GM10266 (cell line): ENCODE results near the gene CCM2.
A peak's percentile ranks its signal among the peaks of the same experiment; 100 is the strongest.
"Not testable (repeated sequence)": the region's sequence is repeated elsewhere in the genome, so short reads cannot be mapped to it uniquely, and the experiment has no call there.

Experiments used
- DNase-seq: peaks from one replicate; pipeline ENCODE4 v3.0.0; 2012; ENCODE audit errors: extremely low spot score
- TF ChIP-seq, protein P1 (sequence below): IDR thresholded peaks from 2 replicates; pipeline ENCODE4 v1.5.1; 2012; ENCODE audit warnings: mild to moderate bottlenecking, low read depth; ENCODE audit not compliant: control insufficient read depth, insufficient read depth; ENCODE audit errors: missing control alignments

The CCM2 gene

DNA sequence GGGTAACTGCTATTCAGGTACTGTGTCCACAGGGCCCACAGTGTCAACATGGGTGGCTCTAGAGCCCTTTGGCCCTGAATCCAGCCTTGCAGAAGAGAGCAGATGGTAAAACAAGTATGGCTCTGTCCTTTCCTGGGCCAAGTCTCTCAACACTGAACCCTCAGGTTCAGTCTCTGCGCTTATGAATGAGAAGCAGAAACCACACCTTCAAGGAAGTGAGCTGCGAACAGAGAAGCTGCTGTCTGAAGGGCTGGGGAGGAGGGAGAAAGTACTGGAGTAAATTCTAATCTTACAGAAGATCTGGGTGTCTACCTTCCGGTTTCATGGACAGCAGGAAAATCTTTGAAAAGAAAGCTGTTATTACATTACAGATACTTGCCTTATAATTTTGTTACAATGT lies 107.4 kb downstream of the CCM2 start:
- no peak for DNase-seq
- TF ChIP-seq, protein P1, sequence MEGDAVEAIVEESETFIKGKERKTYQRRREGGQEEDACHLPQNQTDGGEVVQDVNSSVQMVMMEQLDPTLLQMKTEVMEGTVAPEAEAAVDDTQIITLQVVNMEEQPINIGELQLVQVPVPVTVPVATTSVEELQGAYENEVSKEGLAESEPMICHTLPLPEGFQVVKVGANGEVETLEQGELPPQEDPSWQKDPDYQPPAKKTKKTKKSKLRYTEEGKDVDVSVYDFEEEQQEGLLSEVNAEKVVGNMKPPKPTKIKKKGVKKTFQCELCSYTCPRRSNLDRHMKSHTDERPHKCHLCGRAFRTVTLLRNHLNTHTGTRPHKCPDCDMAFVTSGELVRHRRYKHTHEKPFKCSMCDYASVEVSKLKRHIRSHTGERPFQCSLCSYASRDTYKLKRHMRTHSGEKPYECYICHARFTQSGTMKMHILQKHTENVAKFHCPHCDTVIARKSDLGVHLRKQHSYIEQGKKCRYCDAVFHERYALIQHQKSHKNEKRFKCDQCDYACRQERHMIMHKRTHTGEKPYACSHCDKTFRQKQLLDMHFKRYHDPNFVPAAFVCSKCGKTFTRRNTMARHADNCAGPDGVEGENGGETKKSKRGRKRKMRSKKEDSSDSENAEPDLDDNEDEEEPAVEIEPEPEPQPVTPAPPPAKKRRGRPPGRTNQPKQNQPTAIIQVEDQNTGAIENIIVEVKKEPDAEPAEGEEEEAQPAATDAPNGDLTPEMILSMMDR: no peak

DNA sequence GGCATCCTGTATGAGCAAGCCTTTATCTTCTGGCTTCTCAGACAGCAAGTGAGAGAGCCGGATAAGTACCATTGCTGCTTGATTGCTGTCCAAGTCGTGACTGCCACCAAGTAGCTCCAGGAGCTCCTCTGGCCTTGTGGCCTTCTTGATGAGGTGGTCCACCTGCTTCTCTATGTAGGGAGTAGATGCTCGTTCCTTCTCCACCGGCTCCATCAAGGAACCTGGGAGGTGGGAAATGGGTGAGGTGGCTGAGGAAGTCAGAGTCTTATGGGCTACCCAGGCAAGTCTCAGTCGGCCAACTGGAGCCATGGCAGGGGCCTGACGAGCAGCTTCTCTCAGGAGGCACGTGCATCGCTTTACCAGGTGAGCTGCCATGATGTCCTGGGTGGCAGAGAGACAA lies 108.9 kb downstream of the CCM2 start:
- TF ChIP-seq, protein P1: no peak
- no peak for DNase-seq

DNA sequence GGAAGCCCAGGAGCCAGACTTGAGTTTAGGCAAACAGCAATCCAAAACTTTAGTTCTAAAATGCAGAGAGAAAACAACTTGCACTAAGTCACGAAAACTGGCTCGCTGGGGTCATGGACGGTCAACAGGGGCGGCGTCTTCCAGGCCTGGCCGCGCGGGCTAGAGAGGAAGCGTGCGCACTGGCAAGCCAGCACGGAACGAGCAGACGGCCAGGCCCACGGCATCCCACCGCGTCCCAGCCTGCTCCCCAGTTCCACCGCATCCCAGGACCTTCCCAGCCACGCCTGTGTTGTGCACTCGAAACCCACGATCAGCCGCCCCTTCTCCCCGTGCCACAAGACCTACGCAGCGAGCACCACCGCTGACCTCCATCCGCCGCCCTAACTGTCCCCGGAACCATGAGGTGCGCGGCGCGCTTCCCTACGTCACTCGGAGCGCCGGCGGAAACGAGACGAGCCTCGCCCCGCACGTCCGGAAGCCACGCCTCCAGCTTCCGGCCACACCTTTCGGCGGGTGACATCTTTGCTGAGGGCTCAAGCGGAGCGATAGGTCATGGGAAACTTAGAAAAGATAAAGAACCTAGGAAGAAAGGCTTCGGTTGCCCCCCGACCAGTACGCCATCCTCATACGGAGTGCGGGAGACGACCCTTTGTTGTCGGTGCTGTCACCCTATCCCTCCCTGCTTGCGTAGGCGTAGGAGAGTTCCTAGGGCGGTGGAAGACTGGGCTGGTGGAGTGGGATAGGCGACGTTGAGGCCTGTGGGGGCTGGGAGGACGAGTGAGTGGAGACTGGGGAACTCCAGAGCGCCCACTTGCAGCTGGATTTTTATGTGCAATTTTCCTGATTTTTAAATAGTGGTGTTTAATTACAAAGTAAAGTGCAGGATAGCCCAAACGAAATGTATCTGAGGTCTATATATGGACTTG lies 111.6 kb downstream of the CCM2 start, which contains the start of gene TBRG4:
TBRG4 (minus strand) TSS at position 400 of the 926 bp plus-strand sequence. CDS start 2,460 bp downstream, outside the sequence.
- TF ChIP-seq, protein P1: peak; percentile 30
- peak; percentile 91 for DNase-seq

DNA sequence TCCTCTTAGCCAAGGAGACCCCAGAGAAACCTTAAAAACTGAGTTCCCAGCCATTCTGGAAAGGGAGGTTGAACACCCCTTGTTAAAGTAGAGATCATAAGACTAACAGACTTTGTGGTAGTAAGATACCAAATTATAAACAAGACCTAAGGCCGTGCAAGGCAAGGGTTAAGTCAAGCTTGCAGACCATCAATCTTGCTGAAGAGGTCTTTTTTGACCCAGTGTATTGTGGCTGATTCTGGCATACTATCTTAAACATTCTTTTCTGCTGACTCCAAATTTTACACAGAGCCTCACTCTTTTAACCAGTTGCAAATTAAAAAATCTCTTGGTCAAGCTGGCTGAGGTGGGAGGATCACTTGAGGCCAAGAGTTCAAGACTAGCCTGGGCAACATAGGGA lies 112.6 kb downstream of the CCM2 start:
- TF ChIP-seq, protein P1: no peak

DNA sequence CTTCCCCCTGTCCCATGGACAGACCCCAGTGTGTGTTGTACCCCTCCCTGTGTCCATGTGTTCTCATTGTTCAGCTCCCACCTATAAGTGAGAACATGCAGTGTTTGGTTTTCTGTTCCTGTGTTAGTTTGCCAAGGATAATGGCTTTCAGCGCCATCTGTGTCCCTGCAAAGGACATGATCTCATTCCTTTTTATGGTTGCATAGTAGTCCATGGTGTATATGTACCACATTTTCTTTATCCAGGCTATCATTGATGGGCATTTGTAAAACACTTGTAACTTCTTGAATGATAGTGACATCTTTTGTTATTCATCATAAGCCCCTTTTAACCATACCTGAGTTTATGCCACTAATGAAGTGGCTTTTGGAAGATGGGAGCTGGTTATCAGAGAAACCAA lies 114.3 kb downstream of the CCM2 start:
- not testable (repeated sequence) for DNase-seq

More for the DNA sequence above, 112.6 kb downstream of the CCM2 start:
- DNase-seq: no peak

DNA sequence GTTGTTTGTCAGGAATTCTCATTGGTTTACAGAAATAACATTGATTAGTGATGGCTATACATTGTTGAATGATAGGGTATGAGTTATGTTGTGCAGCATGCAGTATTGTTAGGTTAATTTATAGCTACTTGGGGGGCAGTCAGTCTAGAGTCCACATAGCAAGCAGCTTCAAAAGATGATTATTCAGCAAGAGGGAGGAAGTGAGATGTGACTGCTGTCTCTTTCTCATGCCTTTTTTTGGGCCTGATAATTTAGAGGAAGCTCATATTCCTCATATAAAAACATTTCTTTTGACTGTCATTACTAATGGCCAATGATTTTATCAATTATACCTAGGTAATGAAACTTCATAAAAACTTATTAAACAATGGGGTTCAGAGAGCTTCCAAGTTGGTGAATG lies 114.9 kb downstream of the CCM2 start:
- TF ChIP-seq, protein P1: no peak
- DNase-seq: no peak

DNA sequence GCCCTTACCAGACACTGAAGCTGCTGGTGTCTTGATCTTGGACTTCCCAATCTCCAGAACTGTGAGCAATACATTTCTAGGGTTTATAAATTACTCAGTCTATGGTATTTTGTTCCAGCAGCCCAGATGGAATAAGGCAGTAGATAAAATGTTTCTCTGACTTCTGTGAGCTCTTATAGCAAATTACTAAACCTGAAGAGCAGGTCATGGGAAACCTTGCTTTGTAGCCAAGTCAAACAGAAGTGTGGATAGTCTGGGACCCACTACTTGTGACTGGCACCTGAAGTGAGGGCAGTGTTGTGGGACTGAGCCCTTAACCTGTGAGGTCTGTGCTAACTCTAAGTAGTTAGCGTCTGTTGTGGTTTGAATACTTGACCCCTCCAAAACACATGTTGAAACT lies 116.0 kb downstream of the CCM2 start:
- no peak for DNase-seq
- TF ChIP-seq, protein P1: no peak
